ENCODE results near the gene DDX55. TPM values are rescaled to one million over a fixed set of nuclear protein-coding genes. Genes with fewer than 3 reads are reported as not detected.
A peak's percentile ranks its signal among the peaks of the same experiment; 100 is the strongest.

Gene DDX55
- total RNA-seq, 1 experiment from 2014 or later = 29.3 TPM

DNA sequence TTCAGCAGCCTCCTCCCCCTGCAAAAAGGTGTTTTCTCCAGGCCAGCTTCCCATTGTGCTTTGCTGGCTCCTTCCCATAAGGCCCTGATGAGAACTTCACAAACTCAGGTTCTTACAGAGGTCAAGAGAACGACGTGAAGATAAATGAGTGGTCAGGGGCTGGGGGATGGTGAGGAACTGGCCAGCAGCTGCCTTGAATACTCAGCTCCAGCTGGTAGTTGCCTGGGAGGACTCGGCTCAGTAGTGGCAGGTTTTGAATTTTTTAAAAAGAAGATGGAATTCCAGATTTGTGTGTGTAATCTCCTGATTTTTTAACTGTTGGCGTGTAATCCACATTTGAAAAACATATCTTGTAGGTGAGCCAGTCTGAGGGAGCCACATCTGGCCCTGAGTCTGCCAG is 5.9 kb downstream of the DDX55 start:
- in situ Hi-C loops (cut with HindIII; ENCODE audit: low sequenced_read_pairs) = no loop called here
- DNase-seq (ENCODE audit: low spot score) = no peak

DNA sequence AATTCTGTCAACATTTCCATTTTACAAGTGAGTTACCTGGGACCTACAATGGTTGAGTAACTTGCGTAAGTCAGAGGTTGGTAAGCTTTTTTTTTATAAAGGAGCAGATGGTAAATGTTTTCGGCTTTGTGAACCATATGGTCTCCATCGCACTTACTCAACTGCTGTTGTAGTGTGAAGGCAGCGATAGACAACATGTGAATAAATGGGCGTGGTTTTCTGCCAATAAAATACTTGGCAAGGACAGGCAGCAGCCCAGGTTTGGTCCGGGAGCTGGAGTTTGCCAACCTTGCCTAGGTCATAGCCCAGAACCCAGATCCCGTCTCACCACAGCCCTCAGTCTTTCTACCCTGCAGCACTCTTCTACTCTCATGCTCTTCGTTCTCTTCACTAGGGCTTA is 6.3 kb downstream of the DDX55 start:
- in situ Hi-C loops (cut with HindIII; ENCODE audit: low sequenced_read_pairs) = no loop called here

DNA sequence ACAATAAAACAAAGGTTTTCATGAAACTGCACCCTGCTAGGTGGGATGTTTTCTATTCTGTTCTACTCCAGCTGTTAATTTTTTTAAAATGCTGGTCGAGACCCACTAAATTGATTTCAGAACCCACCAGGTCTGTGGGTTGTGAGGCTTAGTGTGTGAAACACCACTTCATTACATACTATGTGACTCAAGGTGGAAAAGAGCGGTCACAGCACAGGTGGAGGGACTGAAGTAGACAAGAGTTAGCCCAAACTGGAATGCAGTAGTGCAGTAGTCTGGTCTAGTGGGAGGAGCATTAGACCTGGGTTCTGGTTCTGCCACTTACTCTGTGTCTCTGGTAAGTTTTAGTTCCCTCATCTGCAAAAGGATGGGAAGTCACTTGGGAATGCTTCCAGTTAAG is 12.2 kb downstream of the DDX55 start:
- in situ Hi-C loops (cut with HindIII; ENCODE audit: low sequenced_read_pairs) = no loop called here

More for the DNA sequence above, 6.3 kb downstream of the DDX55 start:
- peak; percentile 4 for DNase-seq (ENCODE audit: low spot score)

DNA sequence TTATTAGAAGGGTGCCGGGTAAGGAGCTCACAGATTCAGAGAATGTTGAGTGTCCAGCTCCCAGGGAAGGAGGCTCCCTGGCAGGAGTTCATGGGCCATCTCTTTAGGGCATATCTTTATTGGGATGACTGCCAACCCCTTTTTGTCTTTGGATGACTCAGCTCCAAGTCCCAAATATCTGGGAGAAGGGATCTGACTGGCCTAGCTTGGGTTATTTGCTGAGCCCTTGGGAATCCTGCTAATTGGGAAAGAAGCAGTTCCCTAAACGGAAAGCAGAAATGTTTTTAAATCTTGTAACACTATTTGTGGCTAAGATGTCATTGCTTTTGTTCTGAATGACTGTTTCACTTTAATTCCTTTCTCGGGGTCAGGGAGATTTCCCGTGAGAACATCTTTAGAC is 12.6 kb downstream of the DDX55 start:
- in situ Hi-C loops (cut with HindIII; ENCODE audit: low sequenced_read_pairs) = no loop called here
- no peak for DNase-seq (ENCODE audit: low spot score)

More for the DNA sequence above, 12.2 kb downstream of the DDX55 start:
- no peak for DNase-seq (ENCODE audit: low spot score)

DNA sequence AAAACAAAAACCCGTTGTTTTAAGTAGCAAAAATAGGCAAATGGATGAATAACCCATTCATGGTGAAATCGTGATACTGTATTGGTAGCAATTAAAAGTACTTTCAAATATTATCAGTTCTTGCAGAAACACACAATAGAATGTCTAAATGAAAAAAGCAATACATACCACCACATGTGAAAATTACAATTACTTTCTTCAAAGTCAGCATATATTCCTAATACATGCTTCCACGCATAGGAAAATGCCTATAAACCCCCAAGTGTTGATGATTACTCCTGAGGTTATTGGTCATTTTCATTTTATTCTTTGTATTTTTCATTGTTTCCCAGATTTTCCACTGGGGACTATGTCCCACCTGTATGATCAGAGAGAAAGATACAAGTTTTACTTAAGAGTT is 15.2 kb downstream of the DDX55 start:
- DNase-seq (ENCODE audit: low spot score) = no peak

DNA sequence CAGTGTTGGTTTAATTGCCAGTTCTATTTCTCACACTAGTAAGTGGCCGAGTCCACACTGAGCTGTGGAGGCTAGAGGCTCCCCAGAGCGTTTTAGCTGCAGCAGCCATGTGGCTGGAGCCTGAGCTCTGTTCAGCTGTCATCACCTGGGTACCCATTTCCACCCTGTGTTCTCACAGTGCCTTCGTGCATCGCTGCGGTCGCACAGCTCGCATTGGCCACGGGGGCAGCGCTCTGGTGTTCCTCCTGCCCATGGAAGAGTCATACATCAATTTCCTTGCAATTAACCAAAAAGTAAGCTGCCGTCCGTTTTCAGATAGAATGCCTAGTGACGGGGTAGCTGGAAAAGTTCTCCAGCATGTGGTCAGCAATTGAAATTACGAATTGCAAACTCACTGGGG is 15.7 kb downstream of the DDX55 start:
- in situ Hi-C loops (cut with HindIII; ENCODE audit: low sequenced_read_pairs) = no loop called here
- DNase-seq (ENCODE audit: low spot score) = no peak

More for the DNA sequence above, 15.2 kb downstream of the DDX55 start:
- in situ Hi-C loops (cut with HindIII; ENCODE audit: low sequenced_read_pairs) = no loop called here

DNA sequence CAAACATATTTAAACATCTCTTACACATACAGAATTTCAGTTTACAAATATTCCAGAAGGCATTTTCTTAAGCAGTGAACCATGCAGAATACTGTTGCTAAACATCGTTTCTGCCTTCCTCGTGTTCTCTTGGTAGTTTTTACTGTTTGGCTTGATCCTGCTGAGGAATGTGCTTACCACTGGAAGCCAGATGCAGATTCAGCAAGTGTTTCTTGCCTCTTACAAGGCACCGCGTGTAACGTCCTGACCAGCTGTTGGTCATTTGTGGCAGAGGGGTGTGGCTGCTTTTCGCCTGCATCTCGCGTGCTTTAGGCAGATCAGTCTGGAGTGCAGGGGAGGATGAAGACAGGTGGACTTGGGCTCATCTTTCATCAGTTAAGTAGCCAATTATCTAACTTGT is 19.2 kb downstream of the DDX55 start:
- in situ Hi-C loops (cut with HindIII; ENCODE audit: low sequenced_read_pairs) = no loop called here
- DNase-seq (ENCODE audit: low spot score) = no peak

DNA sequence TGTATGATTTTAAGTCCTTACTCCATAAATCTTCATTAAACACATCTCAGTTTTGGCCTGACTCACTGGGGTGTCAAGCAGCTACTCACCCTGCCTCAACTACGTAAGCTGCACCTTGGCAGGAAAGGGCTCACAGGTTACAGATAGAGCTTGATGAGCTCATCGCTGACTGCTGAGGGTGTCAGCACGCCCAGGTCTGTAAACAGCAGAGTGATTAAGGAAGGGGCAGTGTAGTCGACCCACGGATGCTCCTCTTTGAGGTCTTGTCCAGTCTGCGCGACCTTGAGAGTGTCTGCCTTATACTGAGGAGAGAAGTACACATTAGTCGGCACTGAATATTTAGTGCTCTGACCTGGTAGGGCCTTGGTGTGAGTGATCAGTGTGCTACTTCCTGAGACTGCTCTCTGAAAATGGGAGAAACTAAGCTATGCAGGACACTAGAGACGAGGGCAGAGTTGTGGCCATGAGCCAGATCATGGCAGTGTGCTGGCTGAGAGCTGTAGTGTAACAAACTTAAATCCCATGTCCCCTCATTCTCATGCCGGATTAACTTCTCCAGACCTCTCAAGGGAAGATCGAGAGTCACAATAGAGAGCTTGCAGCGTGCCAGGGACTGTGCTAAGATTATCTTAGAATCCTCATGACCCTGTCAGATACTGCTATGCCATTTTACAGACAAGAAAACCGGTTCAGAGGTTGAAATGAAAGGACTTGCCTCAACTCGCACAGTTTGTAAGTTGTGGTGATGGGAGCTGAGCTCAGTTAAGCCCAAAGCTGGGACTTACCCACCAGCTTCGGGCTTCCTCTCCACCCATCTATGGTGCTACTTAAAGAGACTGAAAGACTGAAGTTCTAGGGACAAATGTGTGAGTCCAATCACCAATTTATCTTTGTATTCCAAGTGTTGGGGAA is 20.0 kb downstream of the DDX55 start:
- no peak for DNase-seq (ENCODE audit: low spot score)
- in situ Hi-C loops (cut with HindIII; ENCODE audit: low sequenced_read_pairs) = no loop called here

DNA sequence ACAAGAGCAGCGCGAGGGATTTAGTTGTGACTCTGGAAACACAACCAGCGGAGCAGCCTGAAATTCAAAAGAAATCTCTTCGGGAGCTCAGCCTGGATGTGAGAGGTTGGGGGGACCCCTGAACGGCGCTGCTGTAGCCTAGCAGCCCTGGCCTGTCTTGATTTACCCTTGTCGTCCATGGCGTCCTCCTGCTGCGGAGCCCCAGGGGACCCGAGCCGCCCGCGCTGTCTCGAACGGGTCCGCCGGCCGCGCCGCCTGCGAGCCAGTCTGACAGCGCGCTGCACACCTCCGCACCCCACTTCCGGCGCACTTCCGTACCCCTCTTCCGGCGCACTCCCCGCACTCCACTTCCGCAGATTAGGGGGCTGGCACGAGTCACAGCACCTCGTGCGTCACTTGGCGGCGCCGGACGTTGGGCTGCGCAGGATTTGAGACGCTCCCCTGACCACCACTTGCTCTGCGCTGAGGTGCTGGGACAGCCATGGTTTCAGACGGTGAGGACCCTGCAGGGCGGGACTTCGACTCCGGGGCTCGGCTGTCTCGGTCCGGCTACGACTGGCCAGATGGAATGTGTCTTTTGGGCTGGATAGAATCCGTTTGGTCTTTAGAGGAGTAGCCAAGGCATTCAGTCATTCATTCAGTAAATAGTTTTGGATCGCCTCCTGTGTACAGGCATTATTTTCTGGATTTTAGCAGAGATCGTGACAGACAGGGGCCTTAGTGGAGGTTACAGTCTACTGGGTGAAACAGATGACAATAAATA is 31.7 kb downstream of the DDX55 start, which contains the start of the genes EIF2B1 and GTF2H3:
Gene EIF2B1, minus strand, starts transcription at position 308 of the 763 bp plus-strand sequence. Its CDS starts 129 bp downstream, at position 179.
Gene GTF2H3, plus strand, starts transcription at position 451 of the 763 bp plus-strand sequence. Its CDS starts 31 bp downstream, at position 482.
- peak; percentile 95 for DNase-seq (ENCODE audit: low spot score)
- in situ Hi-C loops (cut with HindIII; ENCODE audit: low sequenced_read_pairs) = no loop called here

DNA sequence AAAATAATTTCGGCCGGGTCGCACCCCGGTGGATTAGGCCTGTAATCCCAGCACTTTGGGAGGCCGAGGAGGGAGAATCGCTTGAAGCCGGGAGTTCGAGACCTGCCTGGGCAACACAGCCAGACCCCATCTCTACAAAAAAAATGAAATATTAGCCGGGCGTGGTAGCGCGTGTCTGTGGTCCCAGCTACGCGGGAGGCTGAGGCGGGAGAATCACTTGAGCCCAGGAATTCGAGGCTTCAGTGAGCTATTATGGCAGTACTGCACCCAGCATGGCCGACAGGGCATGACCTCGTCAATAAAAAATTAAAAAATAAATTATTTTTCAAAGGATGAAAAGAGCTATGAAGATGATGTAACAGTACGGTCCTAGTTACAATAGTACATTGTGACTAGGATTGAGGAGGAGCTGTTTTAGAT is 32.3 kb downstream of the DDX55 start:
- no peak for DNase-seq (ENCODE audit: low spot score)
- in situ Hi-C loops (cut with HindIII; ENCODE audit: low sequenced_read_pairs) = no loop called here

DNA sequence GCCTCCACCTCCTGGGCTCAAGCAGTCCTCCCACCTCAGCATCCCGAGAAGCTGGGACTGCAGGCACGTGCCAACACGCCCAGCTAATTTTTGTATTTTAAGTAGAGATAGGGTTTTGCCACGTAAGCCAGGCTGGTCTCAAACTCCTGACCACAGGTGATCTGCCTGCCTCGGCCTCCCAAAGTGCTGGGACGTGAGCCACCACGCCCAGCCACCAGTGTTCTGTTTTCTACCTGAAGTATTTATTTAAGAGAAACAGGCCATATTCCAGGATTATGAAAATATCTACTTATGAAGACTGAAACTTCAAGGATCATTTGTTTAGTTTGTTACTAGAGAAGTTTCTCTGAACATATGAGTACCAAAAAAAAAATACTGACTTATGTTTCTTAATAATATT is 42.0 kb downstream of the DDX55 start:
- in situ Hi-C loops (cut with HindIII; ENCODE audit: low sequenced_read_pairs) = no loop called here
- no peak for DNase-seq (ENCODE audit: low spot score)

DNA sequence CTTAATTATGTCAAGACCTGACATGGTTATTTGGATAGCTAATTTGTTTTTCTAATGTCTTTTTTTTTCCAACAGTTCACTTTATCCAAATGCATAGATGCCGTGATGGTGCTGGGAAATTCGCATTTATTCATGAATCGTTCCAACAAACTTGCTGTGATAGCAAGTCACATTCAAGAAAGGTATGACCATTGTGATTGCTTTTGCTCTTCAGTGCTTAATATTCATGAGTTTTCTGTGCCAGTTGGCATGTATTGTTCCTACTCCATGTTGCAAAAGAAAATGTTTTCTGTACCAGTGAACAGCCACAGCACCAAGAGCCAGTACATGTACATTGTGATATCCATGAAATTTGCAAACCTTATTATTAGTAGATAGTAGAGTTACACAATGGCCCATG is 43.5 kb downstream of the DDX55 start:
- in situ Hi-C loops (cut with HindIII; ENCODE audit: low sequenced_read_pairs) = no loop called here
- DNase-seq (ENCODE audit: low spot score) = no peak

DNA sequence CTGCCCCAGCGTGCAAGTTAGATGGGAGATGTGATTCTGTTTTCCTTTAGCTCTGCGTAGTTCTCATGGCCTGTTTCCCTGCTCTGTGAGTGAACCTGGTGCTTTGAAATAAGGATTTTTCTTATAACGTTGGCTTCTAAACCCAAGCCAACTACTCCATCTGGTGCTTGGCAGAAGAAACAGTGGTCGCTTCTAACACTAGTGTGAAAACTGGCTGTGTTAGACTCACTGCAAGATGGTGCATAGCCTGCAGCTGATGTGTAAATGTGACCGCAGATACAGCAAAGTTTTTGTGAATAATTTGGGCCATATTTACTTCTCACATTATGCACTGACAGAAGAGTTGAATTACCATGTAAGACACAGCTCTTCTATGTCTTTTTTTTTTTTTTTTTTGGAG is 44.0 kb downstream of the DDX55 start:
- peak; percentile 89 for DNase-seq (ENCODE audit: low spot score)
- in situ Hi-C loops (cut with HindIII; ENCODE audit: low sequenced_read_pairs) = no loop called here

DNA sequence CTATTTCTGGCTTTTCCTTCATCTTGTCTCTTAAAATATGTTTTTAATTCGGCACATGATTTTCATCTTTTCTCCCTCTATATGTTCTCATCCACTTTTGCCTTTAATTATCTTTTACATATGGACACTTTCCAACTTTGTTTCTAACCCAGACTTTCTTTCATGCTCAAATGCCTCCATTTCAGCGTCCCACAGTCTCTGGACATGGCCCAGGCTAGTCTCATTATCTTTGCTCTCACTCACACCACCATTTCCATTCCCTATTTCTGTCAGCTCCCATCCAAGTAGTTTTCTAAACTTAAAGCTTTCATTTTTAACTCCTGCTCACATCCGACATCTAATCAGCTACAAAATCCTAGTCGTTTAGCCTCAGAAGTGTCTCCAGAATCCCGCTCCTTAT is 46.5 kb downstream of the DDX55 start:
- DNase-seq (ENCODE audit: low spot score) = no peak
- in situ Hi-C loops (cut with HindIII; ENCODE audit: low sequenced_read_pairs) = no loop called here

DNA sequence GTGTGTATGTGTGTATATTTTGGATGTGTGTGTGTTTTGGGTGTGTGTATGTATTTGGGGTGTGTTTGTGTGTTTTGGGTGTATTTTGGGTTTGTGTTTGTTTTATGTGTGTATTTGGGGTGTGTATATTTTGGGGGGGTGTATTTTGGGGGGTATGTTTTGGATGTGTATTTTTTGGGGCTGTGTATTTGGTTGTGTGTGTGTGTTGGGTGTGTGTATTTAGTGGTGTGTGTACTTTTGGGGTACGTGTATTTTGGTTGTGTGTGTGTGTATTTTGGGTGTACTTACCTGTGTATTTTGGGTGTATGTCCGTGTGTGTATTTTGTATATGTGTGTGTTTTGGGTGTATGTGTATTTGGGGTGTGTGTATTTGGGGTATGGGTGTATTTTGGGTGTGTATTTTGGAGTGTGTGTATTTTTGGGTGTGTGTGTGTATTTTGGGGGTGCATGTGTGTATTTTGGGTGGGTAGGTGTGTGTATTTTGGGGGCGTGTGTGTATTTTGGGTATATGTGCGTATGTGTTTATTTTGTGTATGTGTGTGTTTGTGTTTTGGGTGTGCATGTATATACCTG is 52.3 kb downstream of the DDX55 start:
- DNase-seq (ENCODE audit: low spot score) = no peak
- in situ Hi-C loops (cut with HindIII; ENCODE audit: low sequenced_read_pairs) = no loop called here

DNA sequence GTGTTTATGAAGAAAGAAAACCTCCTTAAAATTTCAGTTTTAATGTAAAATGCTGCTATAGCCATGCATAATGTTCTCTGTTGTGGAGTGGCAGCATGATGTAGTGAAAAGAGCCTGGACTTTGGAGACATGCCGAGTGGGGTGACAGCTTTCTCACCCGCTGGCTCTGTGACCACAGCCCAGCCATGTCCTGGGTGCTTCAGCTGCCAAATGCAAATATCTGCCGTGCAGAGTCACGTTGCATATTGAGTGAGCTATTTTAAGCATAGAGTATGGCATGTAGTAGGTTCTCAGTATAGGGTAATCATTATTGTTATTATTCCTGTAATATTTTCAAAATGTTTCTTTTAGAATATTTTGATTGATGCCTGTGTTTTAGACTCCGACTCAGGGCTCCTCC is 53.5 kb downstream of the DDX55 start:
- DNase-seq (ENCODE audit: low spot score) = peak; percentile 58
- in situ Hi-C loops (cut with HindIII; ENCODE audit: low sequenced_read_pairs) = no loop called here

DNA sequence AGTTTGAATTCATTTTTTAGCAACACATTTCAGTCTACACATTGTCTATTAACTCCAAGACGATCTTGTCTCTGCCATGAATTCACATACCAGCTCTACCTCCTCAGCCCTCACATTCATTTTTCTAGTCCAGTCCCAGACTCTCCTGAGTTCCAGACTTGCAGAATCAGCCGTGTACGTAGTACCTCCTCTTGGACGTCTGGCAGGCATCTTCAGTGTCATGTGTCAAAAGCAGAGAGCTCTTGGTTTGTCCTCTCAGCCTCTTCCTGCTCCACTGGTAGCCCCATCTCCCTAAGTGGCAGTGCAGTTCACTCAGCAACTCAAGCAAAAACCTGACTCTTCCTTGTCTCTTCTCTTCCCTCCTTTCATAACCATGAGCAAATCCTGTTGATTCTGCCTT is 54.5 kb downstream of the DDX55 start:
- in situ Hi-C loops (cut with HindIII; ENCODE audit: low sequenced_read_pairs) = no loop called here
- no peak for DNase-seq (ENCODE audit: low spot score)

DNA sequence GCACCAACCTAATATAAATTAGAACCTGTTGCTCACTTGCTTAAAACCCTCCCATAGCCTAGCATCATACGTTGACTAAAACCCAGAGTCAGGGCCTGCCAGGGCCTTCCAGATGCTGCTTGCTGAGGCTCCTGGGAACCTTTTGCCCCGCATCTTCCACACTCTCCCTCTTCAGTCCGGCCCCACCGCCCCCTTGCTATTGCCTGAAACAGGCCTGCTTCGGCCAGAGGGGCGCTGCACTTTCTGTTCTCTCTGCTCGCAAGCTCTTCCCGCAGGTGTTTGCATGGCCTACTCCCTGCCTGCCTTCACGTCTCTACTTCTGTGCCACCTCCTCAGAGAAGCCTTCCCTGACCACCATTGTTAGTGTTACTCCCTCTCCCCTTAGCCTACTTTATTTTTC is 55.3 kb downstream of the DDX55 start:
- in situ Hi-C loops (cut with HindIII; ENCODE audit: low sequenced_read_pairs) = no loop called here
- DNase-seq (ENCODE audit: low spot score) = no peak

DNA sequence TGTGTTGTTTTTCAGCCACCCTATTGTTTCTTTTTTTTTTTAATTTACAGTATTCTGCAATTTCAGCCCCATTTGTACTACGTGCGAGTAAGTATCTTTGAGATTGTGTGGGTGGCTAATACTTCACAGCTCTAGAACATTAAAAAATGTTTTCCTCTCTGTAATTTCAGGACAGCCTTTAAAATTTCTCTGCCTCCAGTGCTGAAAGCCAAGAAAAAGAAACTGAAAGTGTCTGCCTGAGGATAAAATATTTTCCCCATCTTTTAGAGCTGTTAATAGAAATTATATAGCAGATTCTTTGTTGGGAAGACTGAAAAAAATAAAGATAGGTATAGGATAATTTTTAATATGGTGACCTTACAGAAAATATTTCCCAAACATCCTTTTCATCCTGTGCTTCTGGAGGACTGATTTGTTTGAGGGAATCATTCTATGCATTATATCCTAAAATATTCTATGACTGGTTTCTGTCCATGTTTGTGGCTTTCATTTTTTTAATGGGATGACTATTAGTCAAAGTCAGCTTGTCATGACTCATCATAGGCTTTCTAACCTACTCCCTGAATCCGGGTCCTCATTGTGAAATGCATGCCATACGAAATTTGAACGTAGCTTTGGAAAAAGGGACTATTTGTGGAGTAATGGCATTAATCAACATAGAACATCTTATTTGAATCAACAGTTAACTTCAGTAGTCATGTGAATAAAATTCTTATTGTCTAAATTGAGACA is 58.3 kb downstream of the DDX55 start:
- in situ Hi-C loops (cut with HindIII; ENCODE audit: low sequenced_read_pairs) = no loop called here
- no peak for DNase-seq (ENCODE audit: low spot score)

Measured in G401 (cell line).